ENCODE data around the gene OGFOD3.
"Not testable (repeated sequence)": the region's sequence is repeated elsewhere in the genome, so short reads cannot be mapped to it uniquely, and the experiment has no call there.

OGFOD3 gene

DNA sequence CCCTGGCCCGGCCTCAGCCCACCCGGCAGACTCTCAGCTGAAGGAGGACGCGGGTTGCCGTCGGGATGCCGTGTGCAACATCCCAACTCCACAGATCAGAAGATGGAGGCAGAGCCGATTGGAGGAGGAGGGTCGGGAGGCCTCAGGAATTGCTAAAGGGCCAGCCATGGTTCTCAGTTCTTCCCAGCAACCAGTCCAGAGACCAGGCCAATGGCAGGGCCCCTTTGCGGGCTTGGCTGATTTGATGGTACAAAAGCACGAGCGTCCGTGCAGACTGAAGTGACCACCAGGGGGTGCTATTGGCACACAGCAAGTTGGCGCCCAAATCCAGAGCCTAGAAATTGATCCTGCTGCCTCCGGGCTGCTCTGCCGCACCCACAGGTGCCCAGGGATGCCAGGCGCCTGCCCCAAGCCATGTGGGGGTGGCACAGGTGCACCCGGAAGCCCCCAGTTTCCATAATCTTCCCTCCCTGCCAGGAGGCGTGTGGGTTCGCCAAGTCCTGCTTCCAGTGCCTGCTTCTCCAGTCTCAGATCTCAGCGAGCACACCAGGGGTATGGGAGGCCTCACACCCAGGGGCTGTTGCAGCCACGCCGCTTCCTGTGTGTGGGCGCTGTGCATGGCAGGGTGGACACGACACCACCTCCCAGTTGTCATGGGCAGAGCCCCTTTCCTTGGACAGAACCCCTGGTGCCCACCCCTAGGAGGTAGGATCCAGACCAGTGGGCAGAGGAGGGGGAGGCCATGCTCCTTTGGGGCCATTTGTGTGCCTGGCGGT is 66.5 kb downstream of the OGFOD3 start:
- TF ChIP-seq, protein P1, sequence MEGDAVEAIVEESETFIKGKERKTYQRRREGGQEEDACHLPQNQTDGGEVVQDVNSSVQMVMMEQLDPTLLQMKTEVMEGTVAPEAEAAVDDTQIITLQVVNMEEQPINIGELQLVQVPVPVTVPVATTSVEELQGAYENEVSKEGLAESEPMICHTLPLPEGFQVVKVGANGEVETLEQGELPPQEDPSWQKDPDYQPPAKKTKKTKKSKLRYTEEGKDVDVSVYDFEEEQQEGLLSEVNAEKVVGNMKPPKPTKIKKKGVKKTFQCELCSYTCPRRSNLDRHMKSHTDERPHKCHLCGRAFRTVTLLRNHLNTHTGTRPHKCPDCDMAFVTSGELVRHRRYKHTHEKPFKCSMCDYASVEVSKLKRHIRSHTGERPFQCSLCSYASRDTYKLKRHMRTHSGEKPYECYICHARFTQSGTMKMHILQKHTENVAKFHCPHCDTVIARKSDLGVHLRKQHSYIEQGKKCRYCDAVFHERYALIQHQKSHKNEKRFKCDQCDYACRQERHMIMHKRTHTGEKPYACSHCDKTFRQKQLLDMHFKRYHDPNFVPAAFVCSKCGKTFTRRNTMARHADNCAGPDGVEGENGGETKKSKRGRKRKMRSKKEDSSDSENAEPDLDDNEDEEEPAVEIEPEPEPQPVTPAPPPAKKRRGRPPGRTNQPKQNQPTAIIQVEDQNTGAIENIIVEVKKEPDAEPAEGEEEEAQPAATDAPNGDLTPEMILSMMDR (IDR thresholded peaks at IDR 0.05; ENCODE audit: borderline replicate concordance, insufficient read depth, low read depth, low read length): peak; percentile 92
- no peak overlapping the region for H3K4me3 ChIP-seq (ENCODE audit: low read depth, low read length)

DNA sequence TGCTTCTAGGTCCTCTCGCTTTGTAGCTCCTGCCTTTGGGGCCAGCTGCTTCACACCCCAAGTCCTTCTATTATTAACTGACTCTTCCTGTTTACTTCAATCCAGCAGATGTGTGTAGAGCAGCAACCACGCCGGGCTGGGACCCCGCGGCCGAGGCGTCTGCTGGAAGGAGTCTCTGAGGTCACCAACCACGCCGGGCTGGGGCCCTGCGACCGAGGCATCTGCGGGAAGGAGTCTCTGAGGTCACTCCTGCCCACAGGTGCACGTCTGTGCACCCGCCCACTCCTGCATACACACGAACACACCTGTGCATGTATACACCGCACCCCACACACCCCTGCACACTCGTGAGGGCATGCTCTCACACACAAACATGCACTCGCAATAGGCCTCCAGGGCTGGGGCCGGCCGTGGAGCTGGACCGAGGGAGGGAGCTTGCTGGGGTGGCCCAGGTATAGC is 67.1 kb downstream of the OGFOD3 start:
- no peak overlapping the region for H3K4me3 ChIP-seq (ENCODE audit: low read depth, low read length)
- TF ChIP-seq, protein P1 (IDR thresholded peaks at IDR 0.05; ENCODE audit: borderline replicate concordance, insufficient read depth, low read depth, low read length): no peak

DNA sequence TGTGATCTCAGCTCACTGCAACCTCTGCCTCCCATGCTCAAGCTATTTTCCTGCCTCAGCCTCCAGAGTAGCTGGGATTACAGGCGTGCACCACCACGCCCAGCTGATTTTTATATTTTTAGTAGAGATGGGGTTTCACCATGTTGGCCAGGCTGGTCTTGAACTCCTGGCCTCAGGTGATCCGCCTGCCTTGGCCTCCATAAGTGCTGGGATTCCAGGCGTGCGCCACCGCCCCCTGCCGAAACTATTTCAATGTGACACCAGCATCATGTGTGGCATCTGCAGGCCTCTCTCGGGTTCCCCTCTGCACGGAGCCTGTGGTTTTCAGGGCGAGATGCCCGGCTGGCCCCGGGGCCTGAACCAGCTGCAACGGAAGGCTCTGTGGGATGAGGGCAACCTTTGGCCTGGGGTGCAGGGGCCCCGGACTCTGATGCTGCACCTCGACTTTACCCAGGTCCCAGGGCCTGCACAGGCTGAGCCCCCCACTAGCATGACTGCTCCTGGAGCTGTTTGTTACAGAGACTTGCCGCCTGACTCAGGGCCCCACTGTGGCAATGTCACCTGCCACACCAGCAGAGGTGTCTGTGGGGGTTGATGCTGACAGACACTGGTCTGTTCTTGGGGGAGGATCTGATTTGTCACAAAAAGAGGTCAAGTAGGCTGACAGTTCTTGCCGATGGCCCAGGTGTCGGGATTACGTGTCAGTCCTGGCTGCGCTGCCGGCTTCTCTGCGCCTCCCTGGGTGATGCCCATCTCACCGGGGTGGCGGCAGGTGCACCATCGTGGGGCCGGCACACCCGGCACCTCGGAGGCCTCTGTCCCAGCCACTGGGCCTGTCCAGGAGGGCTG is 68.0 kb downstream of the OGFOD3 start:
- TF ChIP-seq, protein P1 (IDR thresholded peaks at IDR 0.05; ENCODE audit: borderline replicate concordance, insufficient read depth, low read depth, low read length): peak; percentile 37
- H3K4me3 ChIP-seq (ENCODE audit: low read depth, low read length): no peak overlapping the region

DNA sequence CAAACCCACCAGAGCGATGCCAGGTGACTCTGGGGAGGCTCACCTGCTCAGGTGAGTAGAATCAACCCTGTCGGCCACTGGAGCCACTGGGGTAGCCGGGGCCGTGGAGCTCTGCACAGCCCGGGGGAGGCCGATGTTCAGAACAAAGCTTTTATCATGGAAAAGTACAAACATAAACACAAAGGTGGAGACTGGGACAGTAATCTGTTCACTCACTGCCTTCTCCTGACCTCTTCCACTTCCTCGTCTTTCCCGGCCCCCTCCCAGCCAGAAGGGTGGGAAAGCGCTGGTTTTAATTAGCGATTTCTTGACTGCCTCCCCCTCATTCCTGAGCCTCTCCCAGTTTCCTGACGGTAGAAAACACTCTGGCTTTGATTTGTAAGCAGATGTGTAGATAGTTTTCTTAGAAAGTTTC is 69.1 kb downstream of the OGFOD3 start:
- TF ChIP-seq, protein P1 (IDR thresholded peaks at IDR 0.05; ENCODE audit: borderline replicate concordance, insufficient read depth, low read depth, low read length): no peak

DNA sequence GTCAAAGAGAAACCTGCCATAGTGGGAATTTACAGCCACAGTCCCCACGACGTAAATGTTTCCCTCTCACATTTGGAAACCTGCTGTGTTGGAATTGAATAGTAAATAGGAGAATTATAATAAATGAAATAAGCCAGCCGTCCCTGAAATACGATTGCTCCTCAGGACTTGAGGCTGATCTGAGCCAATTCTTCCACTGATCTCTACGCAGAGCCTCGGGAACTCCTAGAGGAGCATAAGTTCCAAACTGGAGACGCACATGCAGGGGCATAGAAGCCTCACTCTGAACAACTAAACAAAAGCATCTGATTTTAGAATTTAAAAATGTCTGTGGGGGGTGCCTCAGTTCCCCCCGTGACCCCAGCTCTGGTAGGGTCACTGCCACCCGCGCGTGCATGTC is 69.5 kb downstream of the OGFOD3 start:
- H3K4me3 ChIP-seq (ENCODE audit: low read depth, low read length): no peak overlapping the region
- TF ChIP-seq, protein P1 (IDR thresholded peaks at IDR 0.05; ENCODE audit: borderline replicate concordance, insufficient read depth, low read depth, low read length): no peak

More for the DNA sequence above, 69.1 kb downstream of the OGFOD3 start:
- no peak overlapping the region for H3K4me3 ChIP-seq (ENCODE audit: low read depth, low read length)

DNA sequence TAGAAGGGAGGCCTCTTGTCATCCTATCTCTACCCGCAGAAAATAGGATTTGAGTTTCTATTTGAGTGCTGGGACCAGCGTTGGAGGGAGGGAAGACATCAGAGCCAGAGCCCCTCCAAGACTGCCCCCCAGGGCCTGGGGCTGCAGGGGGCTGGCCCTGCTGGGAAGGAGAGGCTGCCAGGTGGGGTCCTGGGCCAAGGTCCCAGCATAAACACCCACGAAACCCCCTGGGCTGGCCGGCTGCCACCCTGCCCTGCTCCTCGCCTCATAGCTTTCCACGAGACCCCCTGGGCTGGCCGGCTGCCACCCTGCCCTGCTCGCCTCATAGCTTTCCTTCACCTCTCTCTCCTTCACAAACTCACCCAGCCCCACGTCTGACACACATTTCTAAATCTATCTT is 70.0 kb downstream of the OGFOD3 start:
- H3K4me3 ChIP-seq (ENCODE audit: low read depth, low read length): no peak overlapping the region
- TF ChIP-seq, protein P1 (IDR thresholded peaks at IDR 0.05; ENCODE audit: borderline replicate concordance, insufficient read depth, low read depth, low read length): no peak

DNA sequence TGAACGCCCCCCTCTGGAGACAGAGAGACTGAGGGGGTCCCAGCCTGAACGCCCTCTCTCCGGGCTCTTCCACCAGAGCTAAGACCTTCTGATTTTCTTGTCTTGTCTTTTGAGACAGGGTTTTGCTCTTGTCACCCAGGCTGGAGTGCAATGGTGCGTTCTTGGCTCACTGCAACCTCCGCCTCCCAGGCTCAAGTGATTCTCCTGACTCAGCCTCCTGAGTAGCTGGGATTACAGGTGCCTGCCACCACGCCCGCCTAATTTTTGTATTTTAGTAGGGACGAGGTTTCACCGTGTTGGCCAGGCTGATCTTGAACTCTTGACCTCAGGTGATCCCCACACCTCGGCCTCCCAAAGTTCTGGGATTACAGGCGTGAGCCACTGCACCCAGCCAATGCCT is 70.4 kb downstream of the OGFOD3 start:
- H3K4me3 ChIP-seq (ENCODE audit: low read depth, low read length): not testable (repeated sequence)

Data from GM12875 (cell line).